Suprapubic skin (tissue), 4 donors: ENCODE measurements around the gene ZNF608.

Experiments
- EP300 ChIP-seq: sonication (generic); formaldehyde crosslinking; IDR thresholded peaks from one replicate; pipeline ENCODE4 v1.6.1; 2017; ENCODE audit warnings: antibody characterized with exemption
- POLR2A ChIP-seq, 2 donors: fragments of 450-650 bp; IDR thresholded peaks; one replicate each; pipeline ENCODE4 v1.6.1; 2017; ENCODE audit warnings: antibody characterized with exemption in 2 of 2, mild to moderate bottlenecking in 2 of 2, moderate library complexity in 2 of 2
- POLR2AphosphoS5 ChIP-seq, 3 donors: sonication (generic); formaldehyde crosslinking; IDR thresholded peaks; one replicate each; pipeline ENCODE4 v1.6.1; 2017; ENCODE audit warnings: antibody characterized with exemption in 3 of 3

- TF ChIP-seq POLR2A (IDR thresholded peaks at IDR 0.05) (no peak), POLR2AphosphoS5 (IDR thresholded peaks at IDR 0.05) (no peak), EP300 (no peak)
Measured at GRCh38 chr5:124712731-124713305, 33.6 kb downstream of the ZNF608 start.
